HG03280 (cell line): Measurements from ENCODE around the gene JOSD2.

Experiments used
- ATAC-seq: cut with Tn5 transposase; IDR thresholded peaks from one replicate; pipeline ENCODE4 v1.9.1; 2021; ENCODE audit warnings: mild to moderate bottlenecking, moderate library complexity; ENCODE audit not compliant: unreplicated experiment

The JOSD2 gene

DNA sequence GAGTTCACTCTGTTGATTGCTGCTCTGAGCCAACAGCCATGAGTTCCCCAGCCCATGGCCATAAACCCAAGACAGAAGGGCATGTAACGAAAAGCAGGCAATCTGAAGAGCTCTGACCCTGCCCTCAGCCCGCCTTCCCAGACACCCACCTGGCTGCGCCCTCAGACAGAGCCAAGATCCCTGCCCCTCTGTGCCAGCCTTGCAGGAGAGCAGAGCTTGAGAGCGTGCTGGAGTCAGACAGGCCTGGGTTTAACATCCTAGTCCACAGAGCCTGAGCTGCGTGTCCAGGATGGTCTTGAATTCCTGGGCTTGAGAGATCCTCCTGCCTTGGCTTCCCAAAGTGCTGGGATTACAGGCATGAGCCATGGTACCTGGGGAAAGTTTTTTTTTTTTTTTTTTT lies 53.7 kb downstream of the JOSD2 start:
- no peak for ATAC-seq
